ENCODE data around the gene SPO11. TPM values are rescaled to one million over a fixed set of nuclear protein-coding genes. Genes with fewer than 3 reads are reported as not detected.

SPO11 gene
- total RNA-seq, 1 donor from 2014 or later, result not detected

DNA sequence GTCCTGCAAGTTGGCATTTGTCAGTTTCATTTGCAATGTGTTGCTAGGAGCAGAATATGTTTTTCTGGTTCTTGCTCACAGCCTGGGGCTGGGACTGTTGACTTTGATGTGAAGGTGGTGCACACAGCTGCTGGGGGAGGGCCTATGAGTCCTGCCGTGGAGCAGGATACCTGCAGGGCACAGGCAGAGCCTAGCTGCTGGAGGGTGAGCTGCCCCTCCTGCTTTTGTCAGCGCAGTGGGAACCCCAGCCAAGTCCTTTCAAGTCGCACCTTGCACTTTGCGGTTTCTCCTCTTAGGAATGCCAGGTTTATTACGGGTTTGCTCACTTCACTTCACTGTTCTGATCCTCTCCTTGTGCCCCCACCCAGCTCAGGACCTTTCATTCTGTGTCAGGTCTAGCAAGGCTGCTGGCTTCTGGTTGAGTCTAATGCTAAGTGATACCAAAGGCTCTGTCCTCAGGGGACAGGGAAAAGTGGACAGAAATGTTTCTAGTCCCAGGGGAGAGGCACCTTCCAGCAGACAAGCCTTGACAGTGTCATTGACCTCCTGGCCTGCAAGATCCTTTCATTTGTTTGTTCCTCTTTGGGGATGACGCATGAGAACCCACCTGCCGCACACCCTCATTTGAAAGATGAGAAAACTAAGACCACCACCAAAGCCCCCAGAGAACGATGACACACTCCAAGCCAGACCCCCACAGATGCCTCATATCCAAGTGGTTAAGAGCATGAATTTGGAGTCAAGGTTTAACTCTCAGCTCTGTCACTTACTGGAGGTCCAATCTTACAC is 2.7 kb upstream of the SPO11 start:
- ATAC-seq (ENCODE audit: low read depth) (no peak), DNase-seq (no peak)
- peaks cover 32% of the 10 kb centered on the region for H3K27me3 Mint-ChIP-seq
- ChIA-PET POLR2A (no interaction called here), CTCF (no interaction called here)
- H3K27ac Mint-ChIP-seq, result no peak overlapping the region
- no peaks in the 10 kb centered on the region for H3K9me3 Mint-ChIP-seq
- TF ChIP-seq, protein P1, sequence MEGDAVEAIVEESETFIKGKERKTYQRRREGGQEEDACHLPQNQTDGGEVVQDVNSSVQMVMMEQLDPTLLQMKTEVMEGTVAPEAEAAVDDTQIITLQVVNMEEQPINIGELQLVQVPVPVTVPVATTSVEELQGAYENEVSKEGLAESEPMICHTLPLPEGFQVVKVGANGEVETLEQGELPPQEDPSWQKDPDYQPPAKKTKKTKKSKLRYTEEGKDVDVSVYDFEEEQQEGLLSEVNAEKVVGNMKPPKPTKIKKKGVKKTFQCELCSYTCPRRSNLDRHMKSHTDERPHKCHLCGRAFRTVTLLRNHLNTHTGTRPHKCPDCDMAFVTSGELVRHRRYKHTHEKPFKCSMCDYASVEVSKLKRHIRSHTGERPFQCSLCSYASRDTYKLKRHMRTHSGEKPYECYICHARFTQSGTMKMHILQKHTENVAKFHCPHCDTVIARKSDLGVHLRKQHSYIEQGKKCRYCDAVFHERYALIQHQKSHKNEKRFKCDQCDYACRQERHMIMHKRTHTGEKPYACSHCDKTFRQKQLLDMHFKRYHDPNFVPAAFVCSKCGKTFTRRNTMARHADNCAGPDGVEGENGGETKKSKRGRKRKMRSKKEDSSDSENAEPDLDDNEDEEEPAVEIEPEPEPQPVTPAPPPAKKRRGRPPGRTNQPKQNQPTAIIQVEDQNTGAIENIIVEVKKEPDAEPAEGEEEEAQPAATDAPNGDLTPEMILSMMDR (IDR thresholded peaks at IDR 0.05), result no peak
- H3K4me1 Mint-ChIP-seq, result no peaks in the 10 kb centered on the region
- intact Hi-C loops (cut with micrococcal nuclease), result no loop called here
- H3K4me3 Mint-ChIP-seq, result no peak overlapping the region
- H3K36me3 Mint-ChIP-seq (ENCODE audit: low read depth), result no peaks in the 10 kb centered on the region

DNA sequence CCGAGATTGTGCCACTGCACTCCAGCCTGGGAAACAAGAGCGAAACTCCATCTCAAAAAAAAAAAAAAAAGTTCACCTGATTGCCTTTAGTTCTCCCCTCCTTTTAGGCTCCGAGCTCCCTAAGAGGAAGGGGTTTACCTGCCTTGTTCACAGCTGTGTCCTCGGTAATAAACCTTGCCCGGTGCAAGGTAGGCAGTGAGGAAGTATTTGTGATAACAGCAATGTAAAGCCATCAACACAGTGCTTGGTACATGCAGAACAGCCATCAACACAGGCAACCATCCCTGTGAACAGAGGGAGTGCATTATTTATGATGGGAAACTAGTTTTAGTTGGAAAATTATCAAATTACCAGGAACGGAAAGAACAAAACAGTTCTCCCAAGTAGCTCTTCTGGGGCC is 1.8 kb upstream of the SPO11 start:
- H3K4me3 Mint-ChIP-seq, result no peak overlapping the region
- POLR2A ChIA-PET, result no interaction called here
- ATAC-seq (ENCODE audit: low read depth) (no peak), DNase-seq (no peak)
- TF ChIP-seq, protein P1 (IDR thresholded peaks at IDR 0.05), result no peak
- H3K27me3 Mint-ChIP-seq, result peaks cover 30% of the 10 kb centered on the region
- no peaks in the 10 kb centered on the region for H3K4me1 Mint-ChIP-seq
- intact Hi-C loops (cut with micrococcal nuclease), result no loop called here
- CTCF ChIA-PET, result no interaction called here
- no peaks in the 10 kb centered on the region for H3K36me3 Mint-ChIP-seq (ENCODE audit: low read depth)
- no peaks in the 10 kb centered on the region for H3K9me3 Mint-ChIP-seq
- no peak overlapping the region for H3K27ac Mint-ChIP-seq

- TF ChIP-seq, protein P1 (IDR thresholded peaks at IDR 0.05), result no peak
- ATAC-seq (ENCODE audit: low read depth) (no peak), DNase-seq (no peak)
- H3K27ac Mint-ChIP-seq, result no peak overlapping the region
- H3K9me3 Mint-ChIP-seq, result no peaks in the 10 kb centered on the region
- H3K36me3 Mint-ChIP-seq (ENCODE audit: low read depth), result no peaks in the 10 kb centered on the region
- H3K4me3 Mint-ChIP-seq, result no peak overlapping the region
- peaks cover 27% of the 10 kb centered on the region for H3K27me3 Mint-ChIP-seq
- ChIA-PET POLR2A (no interaction called here), CTCF (no interaction called here)
- intact Hi-C loops (cut with micrococcal nuclease), result no loop called here
- H3K4me1 Mint-ChIP-seq, result no peaks in the 10 kb centered on the region
Measured at GRCh38 chr20:57330998-57331397, 1.4 kb downstream of the SPO11 start.

- DNase-seq (no peak), ATAC-seq (ENCODE audit: low read depth) (no peak)
- Mint-ChIP-seq H3K4me1 (no peaks in the 10 kb centered on the region), H3K4me3 (no peak overlapping the region), H3K9me3 (no peaks in the 10 kb centered on the region), H3K36me3 (ENCODE audit: low read depth) (no peaks in the 10 kb centered on the region), H3K27ac (no peak overlapping the region), H3K27me3 (peaks cover 24% of the 10 kb centered on the region)
- POLR2A ChIA-PET, result no interaction called here
- TF ChIP-seq, protein P1 (IDR thresholded peaks at IDR 0.05), result no peak
- intact Hi-C loops (cut with micrococcal nuclease), result no loop called here
- CTCF ChIA-PET, result interaction anchor here (1.5 kb wide), 1 partner anchor 247 kb away, joined by 3 read pairs; no protein-coding TSS in a partner anchor
Measured at GRCh38 chr20:57332105-57333089, 2.8 kb downstream of the SPO11 start.

DNA sequence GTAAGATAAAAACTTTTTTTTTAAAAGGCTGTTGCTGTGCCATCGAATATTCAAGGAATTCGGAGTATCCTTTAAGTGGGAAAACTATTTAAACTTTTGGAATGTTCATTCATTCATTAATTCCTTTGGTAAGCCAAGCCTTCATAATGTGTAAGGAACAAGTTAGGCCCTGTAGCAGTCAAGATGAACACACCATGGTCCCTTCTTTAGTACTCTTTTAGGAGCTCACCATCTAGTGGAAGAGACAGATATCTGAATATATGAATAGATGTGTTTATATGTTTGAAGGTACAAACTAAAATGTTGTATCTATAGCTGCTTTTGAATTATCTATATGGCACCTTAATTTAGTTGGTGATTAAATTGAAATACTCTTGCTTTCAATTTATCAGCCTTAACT is 5.8 kb downstream of the SPO11 start:
- ATAC-seq (ENCODE audit: low read depth), result no peak
- Mint-ChIP-seq H3K9me3 (no peaks in the 10 kb centered on the region), H3K27ac (no peak overlapping the region), H3K27me3 (peaks cover 30% of the 10 kb centered on the region), H3K4me1 (no peaks in the 10 kb centered on the region), H3K36me3 (ENCODE audit: low read depth) (no peaks in the 10 kb centered on the region), H3K4me3 (no peak overlapping the region)
- TF ChIP-seq, protein P1 (IDR thresholded peaks at IDR 0.05), result no peak
- intact Hi-C loops (cut with micrococcal nuclease), result no loop called here
- CTCF ChIA-PET, result interaction anchor here (1.3 kb wide), 1 partner anchor 11 kb away, joined by 4 read pairs; no protein-coding TSS in a partner anchor
- DNase-seq, result no peak
- POLR2A ChIA-PET, result no interaction called here

Measured in activated B cell treated with CpG ODN at 0.5 μM for 24 hours (primary cell).